PC-3 (cell line): ENCODE results near the gene SLC7A10. TPM values are rescaled to one million over a fixed set of nuclear protein-coding genes. Genes with fewer than 3 reads are reported as not detected.
A peak's percentile ranks its signal among the peaks of the same experiment; 100 is the strongest.

Experiments used
- ATAC-seq: fragments of 200-7000 bp; cut with Tn5 transposase; 2 replicates; pipeline ENCODE4 v1.9.1; 2020; ENCODE audit warnings: mild to moderate bottlenecking, moderate library complexity
- BruUV-seq: library from RNA; stranded (reverse); fragments of 400-500 nt; replicated peaks from 2 replicates; lab custom pipeline; 2021; lab: Mats Ljungman, UMichigan
- CTCF ChIA-PET: fragments of 300-600 bp; sonication (Branson Sonifier 250); formaldehyde crosslinking; loops from one replicate; lab custom pipeline; 2022; ENCODE audit warnings: antibody characterized with exemption; lab: Charles Lee
- POLR2A ChIA-PET: fragments of 300-600 bp; sonication (Branson Sonifier 250); formaldehyde crosslinking; loops from one replicate; lab custom pipeline; 2022; ENCODE audit warnings: antibody characterized with exemption; ENCODE audit not compliant: unreplicated experiment; lab: Charles Lee
- DNase-seq: peaks from one replicate; pipeline ENCODE4 v3.0.0-alpha.2; 2015
- H2AFZ ChIP-seq: fragments of 300-600 bp; sonication (generic); 2 replicates; pipeline ENCODE4 v1.6.0; 2016; ENCODE audit warnings: antibody characterized with exemption, low read length
- H3F3A ChIP-seq: fragments of 300-600 bp; sonication (generic); one replicate; pipeline ENCODE4 v1.6.0; 2017; ENCODE audit warnings: antibody characterized with exemption, low read length, control low read depth, mild to moderate bottlenecking; ENCODE audit not compliant: unreplicated experiment
- H3K27ac ChIP-seq: fragments of 300-600 bp; sonication (generic); 2 replicates; pipeline ENCODE4 v1.5.1; 2016; ENCODE audit warnings: mild to moderate bottlenecking, low read length
- H3K27me3 ChIP-seq: fragments of 300-600 bp; sonication (generic); 2 replicates; pipeline ENCODE4 v1.6.1; 2016; ENCODE audit warnings: low read length, mixed read lengths
- H3K36me3 ChIP-seq: fragments of 300-600 bp; sonication (generic); 2 replicates; pipeline ENCODE4 v1.6.1; 2016; ENCODE audit warnings: low read depth, mixed run types, low read length, mixed read lengths
- H3K4me1 ChIP-seq: fragments of 300-600 bp; sonication (generic); 2 replicates; pipeline ENCODE4 v1.5.1; 2016; ENCODE audit warnings: low read length; ENCODE audit not compliant: insufficient read depth
- H3K4me2 ChIP-seq: fragments of 300-600 bp; sonication (generic); 2 replicates; pipeline ENCODE4 v1.6.0; 2016; ENCODE audit warnings: low read length
- H3K4me3 ChIP-seq: fragments of 300-600 bp; sonication (generic); 2 replicates; pipeline ENCODE4 v1.5.1; 2016; ENCODE audit warnings: mild to moderate bottlenecking, low read length, mixed read lengths
- H3K79me2 ChIP-seq: fragments of 300-600 bp; sonication (generic); 2 replicates; pipeline ENCODE4 v1.6.1; 2017; ENCODE audit warnings: low read length, mixed read lengths
- H3K9ac ChIP-seq: fragments of 300-600 bp; sonication (generic); 2 replicates; pipeline ENCODE4 v1.6.0; 2016; ENCODE audit warnings: mild to moderate bottlenecking, low read length
- H3K9me2 ChIP-seq: fragments of 300-600 bp; sonication (generic); replicated peaks from 2 replicates; pipeline ENCODE4 v1.6.1; 2016; ENCODE audit warnings: mixed run types, low read length, mixed read lengths
- H3K9me3 ChIP-seq: fragments of 300-600 bp; sonication (generic); 2 replicates; pipeline ENCODE4 v1.6.1; 2016; ENCODE audit warnings: low read length, mixed read lengths
- H4K20me1 ChIP-seq: fragments of 300-600 bp; sonication (generic); 2 replicates; pipeline ENCODE4 v1.6.1; 2016; ENCODE audit warnings: low read length, mixed read lengths
- EZH2 ChIP-seq: fragments of 300-600 bp; sonication (generic); IDR thresholded peaks from one replicate; pipeline ENCODE4 v1.6.1; 2017; ENCODE audit warnings: antibody characterized with exemption, mild to moderate bottlenecking, low read length; ENCODE audit not compliant: unreplicated experiment
- EZH2phosphoT487 ChIP-seq: fragments of 300-600 bp; sonication (generic); IDR thresholded peaks from 2 replicates; pipeline ENCODE4 v1.6.1; 2018; ENCODE audit warnings: mild to moderate bottlenecking, antibody characterized with exemption, low read length, borderline replicate concordance
- intact Hi-C: fragments of 100-400 bp; cut with micrococcal nuclease; formaldehyde crosslinking; loops from 2 replicates; pipeline ENCODE4 v1.9.0; 2023
- total RNA-seq: library from RNA; depleted of rRNA; stranded (reverse); fragments of >200 nt; gene quantifications from 2 replicates; pipeline ENCODE4 v1.2.3, GENCODE V29; 2014
- TF ChIP-seq, protein P1 (sequence below): fragments of 300-600 bp; sonication (generic); conservative IDR thresholded peaks from 2 replicates; pipeline ENCODE4 v1.5.1; 2017; ENCODE audit warnings: antibody characterized with exemption, low read depth, mild to moderate bottlenecking, low read length

The SLC7A10 gene
- total RNA-seq, 1 experiment from 2014 or later, result not detected

DNA sequence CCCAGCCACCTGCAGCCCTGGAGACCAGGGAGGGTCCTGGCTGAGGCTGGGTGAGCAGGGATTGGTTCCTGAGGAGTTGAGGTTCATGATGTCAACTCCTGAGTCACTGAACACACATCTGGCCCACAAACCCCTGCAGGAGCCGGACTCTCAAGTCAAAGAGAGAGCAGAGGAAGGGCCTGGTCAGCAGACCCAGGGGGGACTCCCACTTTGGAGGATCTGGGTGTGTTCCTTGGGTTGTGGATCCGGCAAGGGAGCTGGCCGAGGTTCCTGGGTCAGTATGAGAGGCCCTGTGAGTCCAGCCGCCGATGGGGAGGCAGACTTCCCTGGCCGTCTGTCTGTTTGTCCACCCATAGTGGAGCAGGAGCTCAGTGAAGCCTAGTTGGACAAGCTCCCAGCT lies 4.0 kb downstream of the SLC7A10 start:
- Histone ChIP-seq H4K20me1 (no peaks in the 10 kb centered on the region), H3K27ac (no peak overlapping the region), H3K79me2 (no peaks in the 10 kb centered on the region), H3K4me2 (no peak overlapping the region), H3K36me3 (no peaks in the 10 kb centered on the region), H3F3A (no peaks in the 10 kb centered on the region), H3K27me3 (peaks cover 17% of the 10 kb centered on the region), H3K9me3 (no peaks in the 10 kb centered on the region), H3K9me2 (no peaks in the 10 kb centered on the region), H2AFZ (no peak overlapping the region), H3K4me1 (no peaks in the 10 kb centered on the region), H3K9ac (no peak overlapping the region), H3K4me3 (no peak overlapping the region)
- no TSS peak for BruUV-seq
- no peak; the same call in 1 of the 2 replicates for ATAC-seq
- ChIA-PET CTCF (no interaction called here), POLR2A (no interaction called here)
- DNase-seq, result peak; percentile 15
- intact Hi-C loops, result no loop called here
- TF ChIP-seq EZH2 (no peak), EZH2phosphoT487 (no peak)
- TF ChIP-seq, protein P1, sequence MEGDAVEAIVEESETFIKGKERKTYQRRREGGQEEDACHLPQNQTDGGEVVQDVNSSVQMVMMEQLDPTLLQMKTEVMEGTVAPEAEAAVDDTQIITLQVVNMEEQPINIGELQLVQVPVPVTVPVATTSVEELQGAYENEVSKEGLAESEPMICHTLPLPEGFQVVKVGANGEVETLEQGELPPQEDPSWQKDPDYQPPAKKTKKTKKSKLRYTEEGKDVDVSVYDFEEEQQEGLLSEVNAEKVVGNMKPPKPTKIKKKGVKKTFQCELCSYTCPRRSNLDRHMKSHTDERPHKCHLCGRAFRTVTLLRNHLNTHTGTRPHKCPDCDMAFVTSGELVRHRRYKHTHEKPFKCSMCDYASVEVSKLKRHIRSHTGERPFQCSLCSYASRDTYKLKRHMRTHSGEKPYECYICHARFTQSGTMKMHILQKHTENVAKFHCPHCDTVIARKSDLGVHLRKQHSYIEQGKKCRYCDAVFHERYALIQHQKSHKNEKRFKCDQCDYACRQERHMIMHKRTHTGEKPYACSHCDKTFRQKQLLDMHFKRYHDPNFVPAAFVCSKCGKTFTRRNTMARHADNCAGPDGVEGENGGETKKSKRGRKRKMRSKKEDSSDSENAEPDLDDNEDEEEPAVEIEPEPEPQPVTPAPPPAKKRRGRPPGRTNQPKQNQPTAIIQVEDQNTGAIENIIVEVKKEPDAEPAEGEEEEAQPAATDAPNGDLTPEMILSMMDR, result no peak

DNA sequence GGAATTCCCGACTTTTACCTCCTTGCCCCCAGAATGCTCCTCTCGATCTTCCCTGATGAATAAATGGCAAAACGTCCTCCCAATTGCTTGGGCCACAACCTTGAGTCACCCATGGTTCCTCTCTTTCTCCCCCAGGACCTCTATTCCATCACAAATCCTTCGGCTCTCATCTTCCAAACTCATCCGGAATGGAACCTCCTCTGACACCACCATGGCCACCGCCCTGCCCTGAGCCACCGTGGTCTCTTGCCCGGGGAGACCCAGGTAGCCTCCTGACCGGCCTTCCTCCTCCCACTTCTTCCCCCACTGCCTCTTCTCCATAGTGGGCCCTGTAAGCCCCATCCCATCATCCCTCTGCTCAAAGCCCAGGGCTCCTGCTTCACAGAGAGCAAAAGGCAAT lies 4.9 kb downstream of the SLC7A10 start:
- H3K36me3 ChIP-seq, result no peaks in the 10 kb centered on the region
- 0 out of 2 replicates have a peak, but pooled peaks cover 9% of the 10 kb centered on the region for H3K27me3 ChIP-seq
- POLR2A ChIA-PET, result no interaction called here
- CTCF ChIA-PET, result no interaction called here
- no peaks in the 10 kb centered on the region for H3K79me2 ChIP-seq
- no peak overlapping the region for H3K4me2 ChIP-seq
- no peak overlapping the region for H3K9ac ChIP-seq
- H2AFZ ChIP-seq, result no peak overlapping the region
- no peak for ATAC-seq
- no TSS peak for BruUV-seq
- H3K27ac ChIP-seq, result no peak overlapping the region
- no peaks in the 10 kb centered on the region for H3K9me2 ChIP-seq
- intact Hi-C loops, result no loop called here
- H3K4me1 ChIP-seq, result no peaks in the 10 kb centered on the region
- no peaks in the 10 kb centered on the region for H3K9me3 ChIP-seq
- H4K20me1 ChIP-seq, result no peaks in the 10 kb centered on the region
- TF ChIP-seq EZH2phosphoT487, result no peak
- no peak for TF ChIP-seq EZH2
- no peak overlapping the region for H3K4me3 ChIP-seq
- H3F3A ChIP-seq, result no peaks in the 10 kb centered on the region
- DNase-seq, result no peak

DNA sequence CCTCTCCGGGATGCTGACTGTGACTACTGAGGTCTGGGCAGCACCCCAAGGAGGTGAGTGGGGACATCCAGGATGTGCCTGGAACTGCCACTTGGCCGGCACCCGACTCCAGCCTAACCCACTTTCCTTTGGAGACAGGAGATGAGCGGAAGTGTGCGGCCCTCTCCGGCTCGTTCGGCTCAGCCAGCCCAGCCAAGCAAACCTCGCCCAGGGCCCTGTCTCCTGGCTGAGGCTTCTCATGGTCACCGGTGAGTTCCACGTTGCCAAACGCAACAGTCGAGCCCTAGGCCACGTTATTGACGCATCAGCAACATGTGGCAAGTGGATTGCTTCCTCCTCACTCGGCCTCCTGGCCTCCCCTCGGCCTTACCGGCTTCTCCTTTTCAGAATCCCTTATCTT lies 5.5 kb downstream of the SLC7A10 start:
- no TSS peak for BruUV-seq
- Histone ChIP-seq H3K4me2 (no peak overlapping the region), H4K20me1 (no peaks in the 10 kb centered on the region), H3K4me1 (no peaks in the 10 kb centered on the region), H2AFZ (no peak overlapping the region), H3K9me3 (no peaks in the 10 kb centered on the region), H3K4me3 (no peak overlapping the region), H3K79me2 (no peaks in the 10 kb centered on the region), H3K9ac (no peak overlapping the region), H3F3A (no peaks in the 10 kb centered on the region), H3K9me2 (no peaks in the 10 kb centered on the region), H3K36me3 (no peaks in the 10 kb centered on the region), H3K27ac (no peak overlapping the region), H3K27me3 (0 out of 2 replicates have a peak, but pooled peaks cover 5% of the 10 kb centered on the region)
- POLR2A ChIA-PET, result no interaction called here
- DNase-seq (no peak), ATAC-seq (no peak)
- CTCF ChIA-PET, result no interaction called here
- TF ChIP-seq EZH2phosphoT487 (no peak), EZH2 (no peak)
- TF ChIP-seq, protein P1, result no peak
- intact Hi-C loops, result no loop called here
